Measurements from ENCODE around the gene RPS2.

The RPS2 gene

GRCh38 chr16:1950047-1950446 is 14.6 kb downstream of the RPS2 start:
- WGBS (ENCODE audit: extremely low coverage, insufficient coverage, insufficient read length), result no CpG with 5 or more reads among the region's 7 CpGs
- H3K27ac ChIP-seq (ENCODE audit: low read depth, low read length), result no peak overlapping the region
- H4K91ac ChIP-seq (ENCODE audit: low read depth, low read length), result no peak overlapping the region
- peaks cover 6% of the 10 kb centered on the region for H3K9me3 ChIP-seq (ENCODE audit: insufficient read depth, low read depth, low read length)
- H3K23ac ChIP-seq (ENCODE audit: low read length), result no peak overlapping the region
- H3K79me2 ChIP-seq (ENCODE audit: control insufficient read depth, insufficient read depth, low read length, poor library complexity), result no peaks in the 10 kb centered on the region
- peak in 1 of 2 donors; percentile 40 for DNase-seq
- no peak overlapping the region for H3K18ac ChIP-seq (ENCODE audit: low read length)
- no peak overlapping the region for H3K4me2 ChIP-seq (ENCODE audit: low read length)
- H4K8ac ChIP-seq (ENCODE audit: low read depth, low read length), result no peak overlapping the region
- no peaks in the 10 kb centered on the region for H3K79me1 ChIP-seq (ENCODE audit: low read length)
- no peak overlapping the region for H2BK12ac ChIP-seq (ENCODE audit: low read length)
- H3K27me3 ChIP-seq (ENCODE audit: insufficient read depth, low read length), result no peaks in the 10 kb centered on the region
- no peak overlapping the region for H2BK5ac ChIP-seq (ENCODE audit: low read depth, low read length, poor library complexity)
- H4K12ac ChIP-seq (ENCODE audit: low read depth, low read length), result no peak overlapping the region
- H3K4me1 ChIP-seq (ENCODE audit: control insufficient read depth in 1 of 2, insufficient read depth in 2 of 2, low read length in 2 of 2), result no peaks in the 10 kb centered on the region
- H3K14ac ChIP-seq (ENCODE audit: low read length), result no peak overlapping the region
- H3K4ac ChIP-seq (ENCODE audit: low read depth, low read length), result no peak overlapping the region
- no peaks in the 10 kb centered on the region for H3K36me3 ChIP-seq (ENCODE audit: control insufficient read depth in 1 of 2, insufficient read depth in 2 of 2, low read length in 2 of 2)
- no peak overlapping the region for H3K4me3 ChIP-seq (ENCODE audit: low read depth, low read length)
- no peak overlapping the region for H3K9ac ChIP-seq (ENCODE audit: low read length)
- no peak overlapping the region for H2AFZ ChIP-seq (ENCODE audit: insufficient read depth, low read length, poor library complexity)
- H2BK120ac ChIP-seq (ENCODE audit: insufficient read depth, low read length, poor library complexity), result no peak overlapping the region
- H2AK5ac ChIP-seq (ENCODE audit: low read length), result no peak overlapping the region

GRCh38 chr16:1949507-1949906 is 15.1 kb downstream of the RPS2 start:
- WGBS (ENCODE audit: extremely low coverage, insufficient coverage, insufficient read length), result no CpG with 5 or more reads among the region's 11 CpGs
- H4K91ac ChIP-seq (ENCODE audit: low read depth, low read length), result no peak overlapping the region
- H4K8ac ChIP-seq (ENCODE audit: low read depth, low read length), result no peak overlapping the region
- no peak overlapping the region for H2AK5ac ChIP-seq (ENCODE audit: low read length)
- no peak overlapping the region for H3K14ac ChIP-seq (ENCODE audit: low read length)
- H4K12ac ChIP-seq (ENCODE audit: low read depth, low read length), result no peak overlapping the region
- no peak overlapping the region for H3K23ac ChIP-seq (ENCODE audit: low read length)
- peaks cover 10% of the 10 kb centered on the region for H3K9me3 ChIP-seq (ENCODE audit: insufficient read depth, low read depth, low read length)
- H2BK120ac ChIP-seq (ENCODE audit: insufficient read depth, low read length, poor library complexity), result no peak overlapping the region
- no peak overlapping the region for H2AFZ ChIP-seq (ENCODE audit: insufficient read depth, low read length, poor library complexity)
- H3K4me1 ChIP-seq (ENCODE audit: control insufficient read depth in 1 of 2, insufficient read depth in 2 of 2, low read length in 2 of 2), result no peaks in the 10 kb centered on the region
- H3K36me3 ChIP-seq (ENCODE audit: control insufficient read depth in 1 of 2, insufficient read depth in 2 of 2, low read length in 2 of 2), result no peaks in the 10 kb centered on the region
- H2BK5ac ChIP-seq (ENCODE audit: low read depth, low read length, poor library complexity), result no peak overlapping the region
- H3K4me2 ChIP-seq (ENCODE audit: low read length), result no peak overlapping the region
- no peak overlapping the region for H3K9ac ChIP-seq (ENCODE audit: low read length)
- no peaks in the 10 kb centered on the region for H3K79me1 ChIP-seq (ENCODE audit: low read length)
- H3K4ac ChIP-seq (ENCODE audit: low read depth, low read length), result no peak overlapping the region
- H3K18ac ChIP-seq (ENCODE audit: low read length), result no peak overlapping the region
- no peaks in the 10 kb centered on the region for H3K79me2 ChIP-seq (ENCODE audit: control insufficient read depth, insufficient read depth, low read length, poor library complexity)
- H3K27me3 ChIP-seq (ENCODE audit: insufficient read depth, low read length), result no peaks in the 10 kb centered on the region
- DNase-seq, result no peak
- no peak overlapping the region for H3K4me3 ChIP-seq (ENCODE audit: low read depth, low read length)
- H3K27ac ChIP-seq (ENCODE audit: low read depth, low read length), result no peak overlapping the region
- H2BK12ac ChIP-seq (ENCODE audit: low read length), result no peak overlapping the region

DNA sequence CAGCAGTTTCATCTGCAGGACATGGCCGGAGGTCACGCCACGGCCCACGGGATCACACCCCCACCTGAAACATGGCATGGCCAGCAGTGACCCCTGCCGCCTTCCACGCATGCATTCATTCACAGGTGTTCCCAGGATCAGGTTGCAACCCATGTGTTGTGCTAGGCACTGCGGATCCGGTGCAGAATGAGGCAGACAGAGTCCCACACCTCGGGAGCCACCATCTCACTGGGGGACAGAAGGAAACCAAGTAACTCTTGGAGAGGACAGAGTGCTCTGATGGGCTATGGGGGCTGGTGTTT is 17.3 kb downstream of the RPS2 start:
- no peak overlapping the region for H3K27ac ChIP-seq (ENCODE audit: low read depth, low read length)
- no peak overlapping the region for H2AFZ ChIP-seq (ENCODE audit: insufficient read depth, low read length, poor library complexity)

DNA sequence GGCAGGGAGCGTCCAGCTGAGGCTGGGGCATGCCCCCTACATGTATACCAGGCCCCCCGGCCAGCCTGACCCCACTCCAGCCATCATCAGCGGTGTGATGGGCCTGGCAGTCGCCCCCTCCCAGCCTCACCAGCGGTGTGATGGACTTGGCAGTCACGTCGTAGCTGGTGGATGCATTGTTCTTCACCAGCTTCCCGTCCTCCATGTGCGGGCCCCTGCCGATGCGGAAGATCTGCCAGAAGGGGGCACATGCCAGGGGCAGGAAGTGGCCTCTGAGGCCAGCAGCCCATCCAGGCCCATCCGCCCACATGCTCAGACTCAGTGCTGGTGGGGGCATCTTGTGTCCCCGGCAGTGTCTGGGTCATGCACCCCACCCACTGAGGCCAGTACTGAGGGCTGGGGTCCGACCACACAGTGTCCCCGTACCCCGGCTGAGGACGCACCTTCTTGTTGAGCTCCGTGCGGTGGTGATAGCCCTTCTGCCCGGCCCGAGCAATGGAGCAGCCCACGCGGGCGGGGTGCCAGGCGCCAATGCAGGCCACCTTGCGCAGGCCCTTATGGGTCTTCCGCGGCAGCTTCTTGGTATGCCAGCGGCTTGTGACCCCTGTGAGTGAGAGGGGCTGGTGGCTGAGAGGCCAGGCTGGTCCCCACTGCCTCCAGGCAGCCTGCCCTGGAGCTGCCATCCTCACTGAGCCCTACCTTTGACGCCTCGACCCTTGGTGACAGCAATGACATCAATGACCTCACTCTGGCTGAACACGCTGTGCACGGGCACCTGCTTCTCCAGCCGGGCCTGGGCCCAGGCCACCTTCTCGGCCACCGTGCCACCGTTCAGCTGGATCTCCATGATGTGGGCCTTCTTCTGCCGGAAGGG is 17.9 kb downstream of the RPS2 start:
- Histone ChIP-seq H3K4me3 (ENCODE audit: low read depth, low read length) (no peak overlapping the region), H3K4ac (ENCODE audit: low read depth, low read length) (no peak overlapping the region), H3K79me2 (ENCODE audit: control insufficient read depth, insufficient read depth, low read length, poor library complexity) (peaks cover 3% of the 10 kb centered on the region), H4K8ac (ENCODE audit: low read depth, low read length) (no peak overlapping the region), H3K79me1 (ENCODE audit: low read length) (peaks cover 7% of the 10 kb centered on the region), H3K36me3 (ENCODE audit: control insufficient read depth in 1 of 2, insufficient read depth in 2 of 2, low read length in 2 of 2) (no peaks in the 10 kb centered on the region), H3K18ac (ENCODE audit: low read length) (no peak overlapping the region), H3K4me1 (ENCODE audit: control insufficient read depth in 1 of 2, insufficient read depth in 2 of 2, low read length in 2 of 2) (peaks cover 6 to 12% of the 10 kb centered on the region in 2 experiments), H3K23ac (ENCODE audit: low read length) (no peak overlapping the region), H3K4me2 (ENCODE audit: low read length) (no peak overlapping the region), H3K9ac (ENCODE audit: low read length) (no peak overlapping the region), H2BK120ac (ENCODE audit: insufficient read depth, low read length, poor library complexity) (no peak overlapping the region), H4K12ac (ENCODE audit: low read depth, low read length) (no peak overlapping the region), H4K91ac (ENCODE audit: low read depth, low read length) (no peak overlapping the region), H2BK12ac (ENCODE audit: low read length) (no peak overlapping the region), H3K27ac (ENCODE audit: low read depth, low read length) (no peak overlapping the region), H2AFZ (ENCODE audit: insufficient read depth, low read length, poor library complexity) (no peak overlapping the region), H3K27me3 (ENCODE audit: insufficient read depth, low read length) (no peaks in the 10 kb centered on the region), H2AK5ac (ENCODE audit: low read length) (no peak overlapping the region), H3K14ac (ENCODE audit: low read length) (no peak overlapping the region), H3K9me3 (ENCODE audit: insufficient read depth, low read depth, low read length) (peaks cover 10% of the 10 kb centered on the region), H2BK5ac (ENCODE audit: low read depth, low read length, poor library complexity) (no peak overlapping the region)
- WGBS (ENCODE audit: extremely low coverage, insufficient coverage, insufficient read length), result no CpG with 5 or more reads among the region's 38 CpGs
- DNase-seq, result no peak

More for the DNA sequence above, 17.3 kb downstream of the RPS2 start:
- Histone ChIP-seq H3K27me3 (ENCODE audit: insufficient read depth, low read length) (no peaks in the 10 kb centered on the region), H3K4me2 (ENCODE audit: low read length) (no peak overlapping the region), H3K18ac (ENCODE audit: low read length) (no peak overlapping the region), H4K8ac (ENCODE audit: low read depth, low read length) (no peak overlapping the region), H3K9ac (ENCODE audit: low read length) (no peak overlapping the region), H3K79me1 (ENCODE audit: low read length) (peaks cover 7% of the 10 kb centered on the region), H2BK120ac (ENCODE audit: insufficient read depth, low read length, poor library complexity) (no peak overlapping the region), H2AK5ac (ENCODE audit: low read length) (no peak overlapping the region), H3K14ac (ENCODE audit: low read length) (no peak overlapping the region), H3K4me3 (ENCODE audit: low read depth, low read length) (no peak overlapping the region), H3K4ac (ENCODE audit: low read depth, low read length) (no peak overlapping the region), H2BK12ac (ENCODE audit: low read length) (no peak overlapping the region), H3K36me3 (ENCODE audit: control insufficient read depth in 1 of 2, insufficient read depth in 2 of 2, low read length in 2 of 2) (no peaks in the 10 kb centered on the region), H3K4me1 (ENCODE audit: control insufficient read depth in 1 of 2, insufficient read depth in 2 of 2, low read length in 2 of 2) (peaks cover 1 to 7% of the 10 kb centered on the region in 2 experiments), H3K23ac (ENCODE audit: low read length) (no peak overlapping the region), H3K79me2 (ENCODE audit: control insufficient read depth, insufficient read depth, low read length, poor library complexity) (peaks cover 3% of the 10 kb centered on the region), H2BK5ac (ENCODE audit: low read depth, low read length, poor library complexity) (no peak overlapping the region), H4K12ac (ENCODE audit: low read depth, low read length) (no peak overlapping the region), H3K9me3 (ENCODE audit: insufficient read depth, low read depth, low read length) (peaks cover 10% of the 10 kb centered on the region), H4K91ac (ENCODE audit: low read depth, low read length) (no peak overlapping the region)
- no peak for DNase-seq
- no CpG with 5 or more reads among the region's 9 CpGs for WGBS (ENCODE audit: extremely low coverage, insufficient coverage, insufficient read length)

All from trophoblast cell (in vitro differentiated cells and primary cell).